Esophagus muscularis mucosa (tissue), 4 donors: ENCODE data around the gene SMOC1. TPM values are rescaled to one million over a fixed set of nuclear protein-coding genes. Genes with fewer than 3 reads are reported as not detected.

Experiments used
- DNase-seq: peaks from one replicate; pipeline ENCODE4 v3.0.0-alpha.2; 2017; ENCODE audit errors: extremely low spot score
- H3K27ac ChIP-seq, 4 donors: fragments of 200-600 bp; sonication (generic); replicated peaks in 1 of 4; 1 replicate in 3 of 4; 2 replicates in 1 of 4; pipeline ENCODE4 v1.5.1; 2016 to 2019; ENCODE audit warnings: mild to moderate bottlenecking in 1 of 4
- H3K27me3 ChIP-seq, 4 donors: fragments of 200-600 bp; sonication (generic); one replicate each; pipeline versions ENCODE4 v1.5.1 to v1.6.0; 2016 to 2019
- H3K36me3 ChIP-seq, 4 donors: fragments of 200-600 bp; sonication (generic); one replicate each; pipeline ENCODE4 v1.5.1; 2016 to 2019
- H3K4me1 ChIP-seq, 4 donors: fragments of 200-600 bp; sonication (generic); one replicate each; pipeline ENCODE4 v1.5.1; 2016 to 2019
- H3K4me3 ChIP-seq, 4 donors: fragments of 200-600 bp; sonication (generic); 1 replicate in 2 of 4; 2 replicates in 2 of 4; pipeline ENCODE4 v1.5.1; 2016 to 2019; ENCODE audit warnings: mild to moderate bottlenecking in 4 of 4, moderate library complexity in 1 of 4
- H3K9me3 ChIP-seq, 4 donors: fragments of 200-600 bp; sonication (generic); 1 replicate in 3 of 4; 2 replicates in 1 of 4; pipeline ENCODE4 v1.5.1; 2016 to 2019
- EP300 ChIP-seq: sonication (generic); formaldehyde crosslinking; IDR thresholded peaks from one replicate; pipeline ENCODE4 v1.6.1; 2017; ENCODE audit warnings: antibody characterized with exemption
- POLR2A ChIP-seq: fragments of 450-650 bp; IDR thresholded peaks from one replicate; pipeline ENCODE4 v1.6.1; 2017; ENCODE audit warnings: antibody characterized with exemption, moderate library complexity, mild to moderate bottlenecking, low read depth
- POLR2AphosphoS5 ChIP-seq, 2 donors: sonication (generic); formaldehyde crosslinking; IDR thresholded peaks; one replicate each; pipeline ENCODE4 v1.6.1; 2017; ENCODE audit warnings: antibody characterized with exemption in 2 of 2
- WGBS: methylation state at CpG from one replicate; pipeline ENCODE4 v1.1.5; 2018; 5-methylcytosine and 5-hydroxymethylcytosine counted together
- intact Hi-C: fragments of 100-400 bp; cut with DNase I; formaldehyde crosslinking; loops from one replicate; pipeline ENCODE4 v1.15.1; 2023
- total RNA-seq, 4 donors: library from RNA; depleted of rRNA; stranded (reverse); fragments of >200 nt; gene quantifications; one replicate each; pipeline versions ENCODE4 v1.1.0 to v1.2.1, GENCODE V29; 2016
- TF ChIP-seq, protein P1 (sequence below), 3 experiments: fragments of 200-600 bp in 2 of 3; fragments of 450-650 bp in 1 of 3; sonication (generic) in 2 of 3; IDR thresholded peaks; one replicate each; pipeline ENCODE4 v1.5.1; 2017 to 2019; ENCODE audit warnings: antibody characterized with exemption in 3 of 3, mild to moderate bottlenecking in 2 of 3, moderate library complexity in 1 of 3

The SMOC1 gene
- total RNA-seq, 4 donors from 2014 or later = under 0.01 to 1.8 (median 0.51) TPM

DNA sequence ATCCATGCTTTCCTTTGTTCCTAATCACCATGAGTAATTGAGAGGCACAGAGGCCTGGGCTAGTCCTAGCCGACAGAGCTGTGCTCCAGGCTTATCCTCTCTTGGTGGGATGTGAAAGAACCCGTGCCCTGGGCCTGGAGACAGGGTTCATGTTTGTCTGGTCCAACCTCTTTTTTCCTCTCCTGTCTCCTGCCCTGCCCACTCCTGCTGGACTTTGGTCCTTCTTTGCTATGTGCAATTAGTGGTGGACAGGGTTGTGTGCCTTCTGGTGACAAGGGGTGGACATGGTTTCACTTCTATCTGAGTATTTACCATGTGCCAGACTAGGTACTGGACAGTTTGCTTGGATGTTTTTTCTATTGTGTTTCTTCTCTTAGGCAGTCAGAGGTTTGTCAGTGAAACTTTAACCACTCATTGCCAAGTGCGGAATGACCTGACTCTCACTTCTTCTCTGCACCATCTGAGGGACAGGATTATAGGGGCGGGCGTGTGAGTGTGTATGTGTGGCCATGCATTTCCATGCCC lies 126.1 kb downstream of the SMOC1 start:
- no peaks in the 10 kb centered on the region for H3K9me3 ChIP-seq
- no peak overlapping the region for H3K4me3 ChIP-seq
- intact Hi-C loops = no loop called here
- no peaks in the 10 kb centered on the region for H3K36me3 ChIP-seq
- 82% methylated on average over 5 of the region's 5 CpGs for WGBS
- DNase-seq = no peak
- H3K27me3 ChIP-seq = no peaks in the 10 kb centered on the region
- H3K4me1 ChIP-seq = peaks cover 0 to 16% (median 10%) of the 10 kb centered on the region in 4 donors
- no peak for TF ChIP-seq EP300
- TF ChIP-seq POLR2A = no peak
- TF ChIP-seq, protein P1, sequence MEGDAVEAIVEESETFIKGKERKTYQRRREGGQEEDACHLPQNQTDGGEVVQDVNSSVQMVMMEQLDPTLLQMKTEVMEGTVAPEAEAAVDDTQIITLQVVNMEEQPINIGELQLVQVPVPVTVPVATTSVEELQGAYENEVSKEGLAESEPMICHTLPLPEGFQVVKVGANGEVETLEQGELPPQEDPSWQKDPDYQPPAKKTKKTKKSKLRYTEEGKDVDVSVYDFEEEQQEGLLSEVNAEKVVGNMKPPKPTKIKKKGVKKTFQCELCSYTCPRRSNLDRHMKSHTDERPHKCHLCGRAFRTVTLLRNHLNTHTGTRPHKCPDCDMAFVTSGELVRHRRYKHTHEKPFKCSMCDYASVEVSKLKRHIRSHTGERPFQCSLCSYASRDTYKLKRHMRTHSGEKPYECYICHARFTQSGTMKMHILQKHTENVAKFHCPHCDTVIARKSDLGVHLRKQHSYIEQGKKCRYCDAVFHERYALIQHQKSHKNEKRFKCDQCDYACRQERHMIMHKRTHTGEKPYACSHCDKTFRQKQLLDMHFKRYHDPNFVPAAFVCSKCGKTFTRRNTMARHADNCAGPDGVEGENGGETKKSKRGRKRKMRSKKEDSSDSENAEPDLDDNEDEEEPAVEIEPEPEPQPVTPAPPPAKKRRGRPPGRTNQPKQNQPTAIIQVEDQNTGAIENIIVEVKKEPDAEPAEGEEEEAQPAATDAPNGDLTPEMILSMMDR (IDR thresholded peaks at IDR 0.05) = no peak
- TF ChIP-seq POLR2AphosphoS5 (IDR thresholded peaks at IDR 0.05) = no peak
- H3K27ac ChIP-seq = no peak overlapping the region

DNA sequence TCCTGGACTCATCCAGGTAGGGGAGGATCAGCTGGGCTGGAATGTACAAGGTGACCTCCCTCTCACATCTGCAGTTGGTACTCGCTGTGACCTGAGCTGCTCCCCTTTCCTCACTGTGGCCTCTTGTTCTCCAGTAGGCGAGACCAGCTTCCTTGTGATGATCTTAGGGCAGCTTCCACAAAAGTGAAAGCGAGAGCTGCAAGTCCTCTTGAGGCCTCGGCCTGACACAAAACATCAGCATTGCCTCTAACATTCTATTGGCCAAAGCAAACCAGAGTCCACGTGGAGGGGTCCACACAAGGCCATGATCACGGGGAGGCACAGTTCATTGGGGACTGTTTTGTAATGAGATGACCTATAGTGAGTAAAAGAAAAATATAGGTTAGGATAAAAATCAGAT lies 127.5 kb downstream of the SMOC1 start:
- intact Hi-C loops = no loop called here
- Histone ChIP-seq H3K36me3 (no peaks in the 10 kb centered on the region), H3K9me3 (no peaks in the 10 kb centered on the region), H3K27ac (no peak overlapping the region), H3K4me3 (no peak overlapping the region), H3K27me3 (no peaks in the 10 kb centered on the region), H3K4me1 (peaks cover 0 to 7% (median 7%) of the 10 kb centered on the region in 4 donors)
- TF ChIP-seq, protein P1 (IDR thresholded peaks at IDR 0.05) = no peak
- TF ChIP-seq POLR2AphosphoS5 (IDR thresholded peaks at IDR 0.05) (no peak), POLR2A (no peak), EP300 (no peak)
- 96% methylated on average over 6 of the region's 6 CpGs for WGBS
- DNase-seq = no peak

DNA sequence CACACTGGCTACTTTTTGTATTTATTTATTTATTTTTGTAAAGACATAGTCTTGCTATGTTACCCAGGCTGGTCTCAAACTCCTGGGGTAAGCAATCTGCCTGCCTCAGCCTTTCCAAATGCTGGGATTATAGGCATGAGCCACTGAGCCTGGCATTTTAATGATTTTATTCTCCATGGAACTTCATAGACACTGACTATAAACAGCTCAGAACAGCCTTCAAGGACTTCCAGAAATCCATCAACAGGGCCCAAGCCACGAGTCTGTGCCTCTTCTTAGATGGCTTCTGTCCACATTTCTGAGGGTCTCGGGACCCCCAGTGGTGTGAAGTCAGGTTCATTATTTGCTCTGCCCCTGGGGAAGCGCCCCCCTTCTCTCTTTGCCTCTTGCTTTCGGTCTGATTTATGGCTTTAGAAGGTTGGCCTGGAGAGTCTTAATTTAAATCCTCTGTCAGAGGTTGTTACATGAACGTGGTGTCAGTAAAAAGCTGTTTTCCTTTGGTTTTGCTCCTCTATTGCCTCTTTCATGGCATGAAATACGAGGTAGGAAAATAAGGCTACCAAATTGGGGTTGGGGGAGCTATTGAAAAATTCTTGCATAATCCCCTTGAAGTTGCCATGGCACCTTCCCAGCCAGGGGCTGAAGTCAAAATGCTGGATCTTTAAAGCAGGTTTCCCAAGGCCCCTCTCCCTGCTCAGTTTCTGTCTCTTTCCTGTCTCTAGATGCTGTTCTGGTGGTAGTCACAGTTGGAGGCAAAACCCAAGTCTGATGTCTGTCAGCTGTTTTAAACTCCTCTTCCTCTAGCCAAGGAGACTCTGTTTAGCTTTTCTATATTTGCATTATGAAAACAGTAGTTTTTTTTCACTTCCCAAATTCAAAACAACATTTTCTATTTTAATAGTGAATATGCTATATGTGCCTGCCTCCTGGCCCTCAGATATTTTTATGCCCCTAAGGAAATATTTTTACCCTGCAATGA lies 129.4 kb downstream of the SMOC1 start:
- DNase-seq = no peak
- H3K4me3 ChIP-seq = no peak overlapping the region
- WGBS = 51% methylated on average over 6 of the region's 6 CpGs
- H3K27me3 ChIP-seq = no peaks in the 10 kb centered on the region
- peaks cover 0 to 7% (median 7%) of the 10 kb centered on the region in 4 donors for H3K4me1 ChIP-seq
- no peaks in the 10 kb centered on the region for H3K36me3 ChIP-seq
- H3K9me3 ChIP-seq = no peaks in the 10 kb centered on the region
- intact Hi-C loops = no loop called here
- peak overlapping the region in 3 of 4 donors; percentile 2 to 41 (median 10) for H3K27ac ChIP-seq
- TF ChIP-seq, protein P1 (IDR thresholded peaks at IDR 0.05) = no peak
- no peak for TF ChIP-seq EP300
- no peak for TF ChIP-seq POLR2AphosphoS5 (IDR thresholded peaks at IDR 0.05)
- TF ChIP-seq POLR2A = no peak

DNA sequence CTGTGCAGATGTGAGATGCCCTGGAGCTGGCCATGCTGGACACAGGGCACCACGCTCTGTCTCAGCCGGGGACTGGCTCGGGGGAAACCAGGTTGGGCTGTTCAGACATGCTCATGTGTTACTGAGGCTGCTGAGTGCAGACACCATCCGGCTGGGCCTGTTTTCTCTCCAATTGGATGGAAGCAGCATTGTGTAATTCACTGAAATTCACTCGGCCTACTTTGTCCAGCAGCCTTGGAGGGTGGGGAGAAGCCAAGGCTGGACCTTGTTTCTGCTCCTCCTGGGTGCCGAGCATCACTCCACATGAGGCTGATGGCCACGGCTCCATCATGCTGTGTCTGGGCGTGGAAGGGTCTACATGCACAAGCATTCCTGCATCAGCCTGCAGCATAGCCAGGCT lies 130.7 kb downstream of the SMOC1 start:
- TF ChIP-seq POLR2A (no peak), EP300 (no peak), POLR2AphosphoS5 (IDR thresholded peaks at IDR 0.05) (no peak)
- TF ChIP-seq, protein P1 (IDR thresholded peaks at IDR 0.05) = no peak
- Histone ChIP-seq H3K4me3 (no peak overlapping the region), H3K36me3 (no peaks in the 10 kb centered on the region), H3K27ac (no peak overlapping the region), H3K4me1 (peaks cover 0 to 7% (median 7%) of the 10 kb centered on the region in 4 donors), H3K9me3 (no peaks in the 10 kb centered on the region), H3K27me3 (no peaks in the 10 kb centered on the region)
- no peak for DNase-seq
- 49% methylated on average over 5 of the region's 8 CpGs for WGBS
- intact Hi-C loops = no loop called here
